HG02981 (cell line): Measurements from ENCODE around the gene TCF3.

Experiments
- ATAC-seq: cut with Tn5 transposase; IDR thresholded peaks from one replicate; pipeline ENCODE4 v1.9.1; 2021; ENCODE audit warnings: mild to moderate bottlenecking, moderate library complexity; ENCODE audit not compliant: unreplicated experiment

TCF3 gene

DNA sequence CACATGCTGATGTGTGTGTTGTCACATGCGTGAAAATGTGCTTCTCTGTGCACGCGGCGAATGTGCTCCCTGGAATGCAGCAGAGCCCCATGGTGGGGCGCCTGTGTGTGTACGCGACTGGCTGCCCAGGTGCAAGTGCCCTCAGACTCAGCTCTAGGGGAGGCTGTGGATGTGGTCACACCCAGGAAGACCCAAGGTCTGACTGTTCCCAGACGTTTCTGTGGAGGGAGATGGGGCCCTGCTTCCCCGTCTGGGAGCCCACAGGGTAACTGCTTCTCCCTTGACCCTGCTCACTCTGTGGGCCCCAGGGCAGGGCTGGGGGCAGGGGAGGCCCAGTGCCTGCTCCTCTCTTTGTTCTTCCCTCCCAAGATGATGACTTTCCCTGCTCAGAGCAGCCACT, 39.3 kb downstream of the TCF3 start:
- ATAC-seq, result no peak

DNA sequence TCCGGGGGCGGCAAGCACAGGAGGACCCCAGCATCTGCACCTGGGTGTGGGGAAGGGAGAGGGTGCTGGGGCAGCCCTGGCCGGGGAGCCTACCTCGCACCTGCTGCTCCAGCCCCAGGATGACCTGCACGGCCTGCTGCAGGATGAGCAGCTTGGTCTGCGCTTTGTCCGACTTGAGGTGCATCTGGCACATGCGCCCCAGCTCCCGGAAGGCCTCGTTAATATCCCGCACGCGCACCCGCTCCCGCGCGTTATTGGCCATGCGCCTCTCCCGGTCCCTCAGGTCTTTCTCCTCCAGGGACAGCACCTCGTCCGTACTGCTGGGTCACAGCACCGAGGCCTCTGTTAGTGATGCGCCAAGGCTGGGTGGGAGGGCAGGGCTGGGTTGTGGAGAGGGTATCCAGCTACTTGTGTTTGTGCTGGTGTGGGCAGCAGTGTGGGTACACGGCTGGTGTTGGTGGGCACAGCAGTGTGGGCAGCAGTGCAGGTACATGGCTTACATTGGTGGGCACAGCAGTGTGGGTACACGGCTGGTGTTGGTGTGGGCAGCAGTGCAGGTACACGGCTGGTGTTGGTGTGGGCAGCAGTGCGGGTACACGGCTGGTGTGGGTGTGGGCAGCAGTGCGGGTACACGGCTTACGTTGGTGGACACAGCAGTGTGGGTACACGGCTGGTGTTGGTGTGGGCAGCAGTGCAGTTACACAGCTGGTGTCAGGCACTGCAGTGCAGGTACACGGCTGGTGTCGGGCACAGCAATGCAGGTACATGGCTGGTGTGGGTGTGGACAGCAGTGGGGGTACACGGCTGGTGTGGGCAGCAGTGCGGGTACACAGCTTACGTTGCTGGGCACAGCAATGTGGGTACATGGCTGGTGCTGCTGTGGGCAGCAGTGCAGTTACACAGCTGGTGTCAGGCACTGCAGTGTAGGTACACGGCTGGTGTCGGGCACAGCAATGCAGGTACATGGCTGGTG, 40.0 kb downstream of the TCF3 start:
- no peak for ATAC-seq

DNA sequence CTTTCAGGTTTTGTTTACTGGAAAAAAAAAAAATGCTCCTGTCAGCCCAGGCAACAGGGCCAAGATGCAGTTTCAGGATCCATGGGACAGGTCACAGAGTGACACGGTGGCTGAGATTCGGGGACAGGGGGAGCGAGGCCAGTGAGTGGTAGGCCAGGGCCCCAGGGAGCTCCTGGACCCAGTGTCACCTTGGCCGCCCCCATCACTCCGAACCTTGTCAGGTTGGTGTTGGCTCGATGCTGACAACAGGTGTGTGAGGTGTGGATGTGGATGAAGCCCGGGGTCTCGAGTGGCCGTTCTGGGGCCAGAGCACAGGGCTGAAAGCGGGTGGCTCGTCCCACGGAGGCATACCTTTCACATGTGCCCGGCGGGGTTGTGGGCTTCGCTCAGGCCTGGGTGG, 41.1 kb downstream of the TCF3 start:
- no peak for ATAC-seq

DNA sequence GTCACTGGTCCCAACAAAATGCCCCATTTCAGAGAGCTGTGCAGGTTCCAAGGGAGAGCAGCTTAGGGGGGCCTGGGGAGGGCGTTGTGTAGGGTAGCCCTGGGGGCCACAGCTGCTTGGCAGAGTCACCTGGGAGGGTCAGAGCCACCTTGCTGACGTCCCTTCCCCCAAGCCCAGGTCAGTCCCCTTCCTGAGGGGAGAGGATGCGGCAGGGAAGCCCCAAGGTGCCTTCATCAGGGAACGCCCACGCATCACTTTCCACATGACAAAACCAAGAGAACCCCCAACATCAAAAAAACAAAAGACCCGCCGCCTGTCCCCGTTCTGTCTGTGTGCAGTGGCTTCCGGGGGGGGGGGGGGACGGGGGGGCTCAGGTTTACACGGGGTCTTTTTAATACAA, 41.8 kb downstream of the TCF3 start:
- ATAC-seq, result no peak

DNA sequence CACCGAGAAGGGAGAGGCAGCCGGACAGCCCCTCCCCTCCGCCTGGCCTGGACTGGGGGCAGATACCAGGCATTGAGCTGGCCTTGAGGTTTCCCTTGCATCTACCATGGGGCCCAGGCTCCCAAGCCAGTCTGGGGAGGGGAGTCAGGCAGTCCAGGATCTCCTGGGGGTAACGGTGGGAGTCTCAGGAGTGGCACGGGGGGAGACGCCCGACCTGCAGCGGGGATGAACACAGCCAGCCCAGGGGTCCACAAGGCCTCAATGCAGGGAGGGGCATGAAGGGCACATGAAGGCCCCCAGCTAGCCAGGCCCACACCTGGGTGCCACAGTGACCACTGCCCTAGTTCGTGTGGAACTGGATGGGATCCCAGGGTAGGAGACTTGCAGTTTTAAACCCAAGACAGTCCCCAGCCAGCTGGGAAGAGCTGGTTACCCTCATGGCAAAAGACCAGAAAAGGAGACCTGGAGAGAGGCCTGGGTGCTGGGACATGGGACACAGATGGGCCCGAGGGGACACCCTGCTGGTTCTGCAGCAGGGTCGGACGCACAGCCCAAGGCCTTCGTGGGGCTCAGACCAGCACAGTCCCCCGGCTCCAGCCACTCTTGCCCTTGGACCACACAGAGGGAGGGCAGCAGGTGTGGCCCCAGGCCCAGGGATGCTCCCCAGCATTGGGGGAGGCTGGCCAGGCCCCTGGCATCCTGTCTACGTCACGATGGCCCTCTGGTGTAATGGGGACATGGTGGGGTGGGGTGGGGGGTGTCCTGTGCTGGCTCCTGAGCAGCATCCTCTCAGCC, 42.5 kb downstream of the TCF3 start:
- ATAC-seq, result no peak

DNA sequence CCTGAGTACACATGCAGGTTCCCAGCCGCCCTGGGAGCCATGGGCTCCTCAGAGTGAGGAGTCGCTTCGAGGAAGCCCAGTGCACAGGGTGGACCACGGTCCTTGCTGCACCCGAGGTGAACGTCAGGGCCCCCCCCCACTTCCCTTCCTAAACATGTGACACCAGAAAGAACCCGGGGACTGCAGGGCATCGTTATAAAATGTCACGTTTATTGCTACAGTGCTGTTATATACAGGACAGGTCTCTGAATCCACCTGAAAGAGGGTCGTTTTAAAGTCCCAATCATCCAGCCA, 43.4 kb downstream of the TCF3 start:
- ATAC-seq, result no peak

DNA sequence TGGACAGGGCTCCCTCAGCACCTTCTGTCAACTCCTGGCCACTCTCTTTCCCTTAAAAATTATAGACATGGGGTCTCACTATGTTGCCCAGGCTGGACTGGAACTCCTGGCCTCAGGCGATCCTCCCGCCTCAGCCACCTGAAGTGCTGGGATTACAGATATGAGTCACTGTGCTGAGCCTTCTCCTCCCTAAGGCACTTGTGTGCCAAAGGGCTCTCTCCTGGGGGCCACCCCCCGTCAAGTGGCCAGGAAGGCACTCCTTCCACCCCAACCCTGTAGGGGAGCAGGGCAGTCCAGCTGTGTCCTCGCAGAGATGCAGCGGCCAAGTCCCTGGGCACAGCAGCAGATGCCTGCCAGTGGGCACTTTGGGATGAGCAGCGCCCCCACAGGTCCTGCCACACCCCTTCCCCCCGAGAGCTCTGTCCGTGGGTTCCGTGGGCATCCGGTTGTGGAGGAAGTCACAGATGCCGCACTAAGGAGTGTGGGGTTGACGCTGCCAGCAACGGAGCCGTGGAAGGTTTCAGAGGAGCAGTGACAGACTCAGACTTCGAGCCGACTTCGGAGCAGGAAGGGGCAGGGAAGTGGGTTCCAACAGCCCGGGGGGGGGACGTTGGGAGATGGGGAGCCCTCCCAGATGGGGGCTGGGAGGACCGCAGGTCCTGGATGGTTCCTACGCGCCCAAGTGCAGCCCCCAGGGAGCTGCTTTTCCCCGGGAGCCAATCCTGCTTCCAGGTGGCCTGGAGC, 43.9 kb downstream of the TCF3 start:
- ATAC-seq, result no peak

DNA sequence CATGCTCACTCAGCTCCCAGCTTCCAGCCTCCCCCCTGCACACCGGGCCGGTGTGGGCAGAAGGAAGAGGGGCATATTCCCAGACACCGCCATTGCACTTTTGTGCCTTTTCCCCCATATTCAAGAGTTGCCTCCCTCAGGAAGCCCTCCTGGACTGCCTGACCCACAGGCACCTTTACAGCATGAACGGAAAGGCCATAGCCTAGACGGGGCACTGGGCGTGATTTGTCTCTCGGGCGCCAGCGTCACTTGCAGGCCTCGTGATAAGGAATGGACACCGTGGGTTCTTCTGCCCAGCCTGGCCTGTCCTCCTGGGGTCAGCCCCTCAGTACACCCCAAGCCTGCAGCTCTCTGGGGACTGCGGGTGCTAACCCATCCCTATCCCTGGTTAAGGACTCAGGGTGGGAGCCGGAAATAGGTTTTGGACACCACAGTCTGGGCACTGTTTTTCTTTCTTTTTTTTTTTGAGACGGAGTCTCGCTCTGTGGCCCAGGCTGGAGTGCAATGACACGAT, 46.2 kb downstream of the TCF3 start:
- no peak for ATAC-seq

DNA sequence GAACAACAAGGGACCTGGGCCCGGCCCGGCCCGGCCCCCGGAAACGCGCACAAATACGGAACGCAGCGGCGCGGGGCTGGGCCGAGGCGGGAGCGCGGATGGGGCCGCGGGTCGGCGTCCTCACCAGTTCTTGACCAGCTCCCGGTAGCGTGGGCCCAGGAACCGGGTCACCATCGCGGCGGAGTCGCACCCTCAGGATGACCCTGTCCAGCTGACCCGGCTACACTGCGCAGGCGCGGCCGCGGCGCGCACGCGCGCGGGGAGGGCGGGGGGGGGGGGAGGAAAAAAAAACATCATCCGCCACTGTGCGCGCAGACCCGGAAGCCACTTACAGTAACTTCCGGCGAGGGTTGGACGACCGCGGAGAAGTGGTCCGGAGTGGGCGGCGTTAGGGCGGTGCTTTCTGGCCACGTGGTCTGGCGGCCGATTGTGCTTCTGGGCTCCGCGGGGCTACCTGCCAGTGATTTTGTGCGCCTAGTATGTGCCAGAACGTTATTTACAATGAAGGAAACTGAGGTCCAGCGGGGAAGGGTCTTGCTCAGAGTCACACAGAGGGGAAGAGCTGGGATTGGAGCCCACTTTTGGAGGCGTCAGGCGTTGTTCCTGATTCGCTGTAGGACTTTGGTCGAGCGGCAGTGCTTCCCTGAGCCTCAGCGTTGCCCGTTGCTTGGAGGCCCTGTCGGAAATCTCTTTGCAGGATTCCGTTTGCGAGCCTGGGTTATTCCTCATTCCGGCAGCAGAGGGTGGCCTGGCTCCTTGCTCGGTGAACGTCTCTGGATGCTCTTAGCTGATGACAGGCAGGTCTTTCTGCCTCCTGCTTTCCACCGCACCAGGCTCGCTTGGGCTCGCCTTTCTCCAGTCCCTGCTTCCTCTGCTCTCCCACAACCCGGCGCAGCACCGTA, 46.9 kb downstream of the TCF3 start, which contains the start of gene UQCR11:
UQCR11 (minus strand) TSS at position 227 of the 902 bp plus-strand sequence; CDS start at position 174, 53 bp downstream.
- ATAC-seq, result peak; percentile 77

DNA sequence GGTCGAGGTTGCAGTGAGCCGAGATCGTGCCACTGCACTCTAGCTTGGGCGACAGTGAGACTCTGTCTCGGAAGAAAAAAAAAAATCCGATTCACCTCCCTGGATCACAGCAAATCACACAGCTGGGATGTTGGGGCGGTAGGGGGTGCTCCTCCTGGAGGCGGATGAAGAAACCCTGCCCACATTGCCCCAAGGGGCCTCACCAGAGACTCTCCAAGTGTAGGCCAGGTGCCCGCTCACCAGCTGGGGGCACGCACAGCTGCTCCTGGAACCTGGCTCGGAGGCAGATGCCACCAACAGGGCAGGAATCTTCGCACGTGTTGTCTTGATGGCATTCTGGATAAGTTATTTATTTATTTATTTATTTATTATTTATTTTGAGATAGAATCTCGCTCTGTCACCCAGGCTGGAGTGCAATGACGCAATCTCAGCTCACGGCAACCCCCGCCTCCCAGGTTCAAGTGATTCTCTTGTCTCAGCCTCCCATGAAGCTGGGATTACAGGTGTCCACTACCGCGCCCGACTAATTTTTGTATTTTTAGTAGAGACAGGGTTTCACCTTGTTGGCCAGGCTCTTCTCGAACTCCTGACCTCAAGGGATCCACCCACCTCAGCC, 50.2 kb downstream of the TCF3 start:
- ATAC-seq, result no peak

DNA sequence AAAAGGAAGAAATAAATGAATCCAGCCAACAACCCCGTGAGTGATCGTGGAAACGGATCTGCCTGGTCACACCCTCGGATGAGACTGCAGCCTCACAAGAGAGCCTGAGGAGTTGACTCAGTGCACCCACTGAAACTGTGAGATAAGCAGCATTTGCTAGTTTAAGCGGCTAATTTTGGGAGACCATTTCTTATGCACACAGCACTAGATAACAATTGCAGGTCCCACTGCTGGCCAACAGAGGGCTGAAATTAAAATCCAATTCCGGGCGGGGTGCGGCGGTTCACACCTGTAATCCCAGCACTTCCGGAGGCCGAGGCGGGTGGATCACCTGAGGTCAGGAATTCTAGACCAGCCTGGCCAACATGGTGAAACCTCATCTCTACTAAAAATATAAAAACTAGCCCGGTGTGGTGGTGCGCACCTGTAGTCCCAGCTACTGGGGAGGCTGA, 50.8 kb downstream of the TCF3 start:
- ATAC-seq, result no peak

DNA sequence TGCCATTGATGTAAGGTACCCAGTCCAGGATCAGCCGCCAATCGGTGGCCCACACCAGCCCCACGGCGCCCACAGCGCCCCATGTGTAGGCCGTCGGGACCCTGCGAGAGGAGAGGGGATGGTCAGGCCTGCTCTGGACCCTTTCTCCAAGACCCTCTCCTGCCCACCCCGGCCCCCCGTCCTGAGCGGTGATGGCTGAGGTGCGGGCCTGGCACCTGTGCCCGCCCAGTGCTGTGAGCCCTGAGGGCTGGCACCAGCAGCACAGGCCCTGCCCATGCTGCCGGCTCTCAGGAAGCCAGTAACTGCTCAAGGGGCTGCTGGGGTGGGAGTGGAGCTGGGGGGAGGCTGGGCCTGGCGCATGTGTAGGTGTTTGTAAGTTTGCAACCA, 53.0 kb downstream of the TCF3 start:
- ATAC-seq, result no peak

DNA sequence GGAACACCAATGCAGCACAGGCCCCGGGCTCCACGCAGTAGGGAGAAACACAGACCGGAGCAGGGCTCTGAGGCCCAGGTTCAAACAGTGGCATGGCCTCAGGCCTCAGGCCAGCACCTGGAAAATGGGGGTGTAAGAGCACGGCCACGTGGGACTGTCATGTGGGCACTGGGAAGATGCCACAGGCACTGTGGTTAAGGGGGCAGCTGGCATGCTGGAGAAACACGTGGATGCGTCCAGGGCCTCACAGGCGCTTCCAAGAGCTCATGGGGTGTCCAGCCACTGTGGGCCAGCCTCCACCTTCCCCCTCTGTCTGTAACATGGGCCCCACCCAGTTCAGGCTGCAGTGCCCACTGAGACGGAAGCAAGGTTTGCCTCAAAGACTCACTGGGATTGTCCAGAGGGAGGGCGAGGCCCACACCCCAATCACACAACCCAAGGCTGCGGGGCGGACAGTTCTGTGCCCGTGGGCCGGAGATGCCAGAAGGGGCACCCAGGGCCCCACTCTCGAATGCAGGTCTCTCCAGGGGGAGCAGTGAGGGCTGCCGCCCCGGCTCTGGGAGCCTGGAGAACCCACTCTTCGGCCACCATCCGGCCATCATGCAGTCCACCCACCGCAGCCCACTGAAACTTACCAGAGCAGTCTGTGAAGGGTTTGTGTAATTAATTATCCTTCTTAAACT, 53.5 kb downstream of the TCF3 start:
- no peak for ATAC-seq

DNA sequence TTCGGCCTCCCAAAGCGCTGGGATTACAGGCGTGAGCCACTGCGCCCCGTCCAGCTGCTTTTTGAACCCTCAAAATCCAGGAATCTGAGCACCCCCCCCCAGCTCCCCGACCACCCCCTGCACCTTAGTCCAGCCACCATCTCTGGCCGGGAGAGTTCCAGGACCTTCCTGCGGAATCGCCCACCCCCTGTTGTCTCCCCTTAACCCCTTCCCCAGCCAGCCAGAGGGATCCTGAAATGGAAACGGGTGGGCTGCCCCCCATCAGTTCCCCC, 59.0 kb downstream of the TCF3 start:
- no peak for ATAC-seq

DNA sequence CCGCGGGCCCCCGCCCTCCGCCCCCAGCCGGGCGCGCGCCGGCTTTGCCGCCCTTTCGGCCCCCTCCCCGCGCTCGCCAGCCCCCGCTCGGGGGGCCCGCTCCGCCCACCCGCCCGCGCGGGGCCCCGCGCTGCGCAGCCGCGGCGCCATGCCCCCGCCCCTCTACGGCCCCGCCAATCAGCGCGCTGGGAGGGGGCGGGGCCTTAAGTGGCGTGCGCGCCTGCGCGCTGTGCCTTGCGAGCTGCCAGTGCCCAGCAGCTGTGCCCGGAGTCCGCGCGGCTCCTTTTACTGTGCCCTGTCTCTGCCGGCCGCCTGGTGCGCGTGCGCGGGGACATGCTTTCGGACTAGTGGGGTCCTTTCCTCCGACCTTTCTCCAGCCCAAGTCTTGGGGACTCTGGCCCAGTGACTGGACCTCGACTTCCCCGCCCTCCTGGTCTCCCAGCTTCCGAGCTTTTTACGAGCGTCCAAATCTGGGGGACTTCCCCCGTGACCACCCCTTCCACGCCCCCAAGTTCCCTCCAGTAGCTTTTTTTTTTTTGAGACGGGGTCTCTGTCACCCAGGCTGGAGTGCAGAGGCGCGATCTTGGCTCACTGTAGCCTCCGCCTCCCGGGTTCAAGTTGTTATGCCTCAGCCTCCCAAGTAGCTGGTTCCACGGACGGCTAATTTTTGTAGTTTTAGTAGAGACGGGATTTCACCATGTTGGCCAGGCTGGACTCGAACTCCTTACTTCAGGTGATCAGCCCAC, 59.5 kb downstream of the TCF3 start, which contains the start of gene MBD3:
MBD3 (minus strand) TSS at position 111 of the 746 bp plus-strand sequence. CDS start 234 bp downstream, outside the sequence.
- peak; percentile 64 for ATAC-seq

DNA sequence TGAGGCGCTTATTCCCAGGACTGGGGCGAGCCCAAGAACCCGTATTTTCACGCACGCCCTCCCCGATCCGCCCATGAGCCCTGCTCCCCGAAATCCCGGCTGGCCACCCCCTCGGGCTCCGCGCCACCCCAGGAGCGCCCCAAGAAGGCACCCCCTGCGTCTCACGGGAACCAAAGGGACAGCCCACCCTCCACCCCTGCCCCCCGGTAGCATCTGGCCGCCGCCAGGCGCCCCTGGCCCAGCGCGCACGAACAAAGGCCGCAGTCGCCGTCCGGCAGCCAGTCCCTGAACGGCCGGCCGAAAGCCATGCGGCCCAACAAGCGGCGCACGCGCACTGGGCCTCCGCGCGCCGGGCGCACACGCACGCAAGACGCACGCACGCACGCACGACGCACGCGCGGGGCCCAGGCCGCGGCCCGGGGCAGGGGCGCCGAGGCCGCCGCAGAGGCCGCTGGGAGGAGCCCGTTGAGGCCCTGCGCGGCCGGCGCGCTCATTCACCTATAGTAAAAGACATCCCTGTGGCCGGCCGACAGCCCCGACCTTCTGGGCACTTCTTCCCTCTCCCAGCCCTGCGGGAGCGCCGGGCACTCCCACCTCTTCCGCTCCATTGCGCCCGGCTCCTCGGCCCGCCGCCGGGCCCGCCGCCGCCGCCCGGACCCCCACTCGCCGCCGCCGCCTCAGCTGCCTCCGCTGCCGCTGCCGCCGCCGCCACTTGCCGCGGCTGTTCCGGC, 60.2 kb downstream of the TCF3 start:
- ATAC-seq, result peak; percentile 63

DNA sequence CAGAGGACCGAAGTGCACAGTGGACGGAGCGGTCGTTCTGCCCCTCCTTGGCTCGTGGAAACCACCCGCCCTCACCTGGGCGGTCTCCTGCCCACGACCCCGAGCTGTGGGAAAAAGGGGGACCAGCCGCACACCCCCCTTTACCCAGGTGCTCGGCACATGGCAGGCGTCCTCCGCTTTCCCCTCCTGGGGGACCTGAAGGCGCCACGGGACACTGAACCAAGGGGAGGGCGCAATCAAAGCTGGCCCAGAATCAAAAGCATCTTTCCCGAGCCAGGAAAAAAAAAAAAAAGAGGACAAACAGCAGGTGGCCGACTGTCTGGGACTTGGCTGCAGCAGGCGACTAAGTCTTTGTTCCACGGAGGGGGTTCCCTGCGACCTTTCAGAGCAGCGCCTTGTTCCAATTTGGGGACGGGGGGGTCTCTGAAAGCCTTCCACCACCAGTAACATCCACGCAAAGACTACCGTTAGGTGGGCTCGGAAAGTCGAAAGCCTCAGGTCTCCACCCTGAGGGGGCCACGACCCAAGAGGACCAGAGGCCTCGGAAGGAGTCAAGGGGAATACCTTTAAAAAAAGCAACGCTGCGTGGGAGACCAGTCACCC, 60.9 kb downstream of the TCF3 start:
- ATAC-seq, result no peak
